ENCODE data around the gene TAGAP. TPM values are rescaled to one million over a fixed set of nuclear protein-coding genes. Genes with fewer than 3 reads are reported as not detected.

Gene TAGAP
- total and polyA plus RNA-seq, 10 of the 15 experiments (the other 5 are each of a cell fraction or from before 2014, with no cell fraction given): 5.3 to 27.4 (median 18.9) TPM

GRCh38 chr6:159020011-159020410 lies 24.8 kb downstream of the TAGAP start (continued):
- no peak for TF ChIP-seq MTA3 (IDR thresholded peaks at IDR 0.05; ENCODE audit: borderline replicate concordance, low read length)

- H3K9ac ChIP-seq (ENCODE audit: control insufficient read depth, insufficient read depth, low read length): no peak overlapping the region
- no peak overlapping the region for H2AFZ ChIP-seq (ENCODE audit: control insufficient read depth, low read depth, low read length)
- no peak overlapping the region for H3K27ac ChIP-seq (ENCODE audit: control insufficient read depth, insufficient read depth)
- H3K36me3 ChIP-seq (ENCODE audit: control insufficient read depth in 2 of 2, insufficient read depth in 2 of 2, low read length in 1 of 2): no peaks in the 10 kb centered on the region
- in situ Hi-C loops (cut with MboI) (loop anchor here (25.0 kb wide), 1 partner anchor 444 kb away; no protein-coding TSS in a partner anchor), intact Hi-C loops (cut with micrococcal nuclease; ENCODE audit: unreplicated experiment) (no loop called here)
- peaks cover 8% of the 10 kb centered on the region for H3K4me1 ChIP-seq (ENCODE audit: control insufficient read depth, insufficient read depth, low read length)
- CTCF ChIA-PET: interaction anchor here (0.6 to 4.5 kb wide), 17 partner anchors 10 to 117 kb away, joined by 3 to 44 read pairs (median 3); partner anchors contain the start of genes RSPH3 and TAGAP
- FAIRE-seq: peak; percentile 80
- H3K27me3 ChIP-seq (replicated peaks in 1 of 2; ENCODE audit: control insufficient read depth in 2 of 2, insufficient read depth in 2 of 2, low read length in 1 of 2): no peaks in the 10 kb centered on the region
- POLR2A ChIA-PET: interaction anchor here (0.9 to 1.6 kb wide), 7 partner anchors 9 to 88 kb away, joined by 3 to 5 read pairs (median 4); partner anchors contain the start of gene RSPH3
- H3K4me3 ChIP-seq: no peak overlapping the region
- peak overlapping the region; percentile 1; the same call in 1 of the 2 replicates for H3K4me2 ChIP-seq (ENCODE audit: control insufficient read depth, insufficient read depth)
- no peak for DNase-seq (ENCODE audit: low read depth, low spot score)
- H3K79me2 ChIP-seq (ENCODE audit: control insufficient read depth, insufficient read depth, low read length): no peaks in the 10 kb centered on the region
- peak; percentile 87 for ATAC-seq
- H3K9me3 ChIP-seq (replicated peaks; ENCODE audit: control insufficient read depth, insufficient read depth, low read length): no peaks in the 10 kb centered on the region; the same call in 1 of the 3 replicates
- RAD21 ChIA-PET (ENCODE audit: unreplicated experiment): interaction anchor here (1.2 to 2.9 kb wide), 12 partner anchors 9 to 117 kb away, joined by 3 to 22 read pairs (median 6); partner anchors contain the start of genes RSPH3 and TAGAP
- SMC1A ChIA-PET (ENCODE audit: uncharacterized antibody, unreplicated experiment): interaction anchor here (0.8 to 3.7 kb wide), 21 partner anchors 10 to 126 kb away, joined by 3 to 54 read pairs (median 5); partner anchors contain the start of genes RSPH3 and TAGAP
- BruUV-seq (replicated peaks): no TSS peak
- H4K20me1 ChIP-seq (ENCODE audit: control insufficient read depth, insufficient read depth): no peaks in the 10 kb centered on the region
- 0% methylated on average over 3 of the region's 3 CpGs for WGBS (ENCODE audit: insufficient coverage, insufficient replicate concordance, low lambda C conversion rate, missing lambda C conversion rate)
- TF ChIP-seq NFYB (IDR thresholded peaks at IDR 0.05; ENCODE audit: insufficient read depth, low read depth, low read length): no peak
- no peak for TF ChIP-seq ZBED1 (IDR thresholded peaks at IDR 0.05; ENCODE audit: borderline replicate concordance)
- no peak; a peak in 1 of 4 replicates for TF ChIP-seq CEBPB (IDR thresholded peaks at IDR 0.05; ENCODE audit: borderline replicate concordance in 1 of 2, low read depth in 2 of 2, low read length in 2 of 2)
- no peak for TF ChIP-seq POU2F2 (IDR thresholded peaks at IDR 0.05; ENCODE audit: borderline replicate concordance, low read depth, low read length)
- no peak for TF ChIP-seq CHD1 (IDR thresholded peaks at IDR 0.05; ENCODE audit: low read depth, low read length)
- TF ChIP-seq ZNF592 (IDR thresholded peaks at IDR 0.05): no peak
- TF ChIP-seq NR2F1 (conservative IDR thresholded peaks at IDR 0.05): no peak
- TF ChIP-seq TCF12 (IDR thresholded peaks at IDR 0.05; ENCODE audit: low read depth, low read length): no peak
- peak; percentile 78; the same call in 1 of the 2 replicates for TF ChIP-seq NFIC (IDR thresholded peaks at IDR 0.05; ENCODE audit: low read depth, low read length)
- peak; percentile 64; the same call in 1 of the 2 replicates for TF ChIP-seq EED (IDR thresholded peaks at IDR 0.05; ENCODE audit: low read depth)
- no peak for TF ChIP-seq BCL3 (IDR thresholded peaks at IDR 0.05; ENCODE audit: borderline replicate concordance, insufficient read depth, low read depth, low read length, poor library complexity, severe bottlenecking)
These were observed 26.8 kb downstream of the TAGAP start for GRCh38 chr6:159017757-159018559.
